MCF 10A (cell line): ENCODE data around the gene IVNS1ABP. TPM values are rescaled to one million over a fixed set of nuclear protein-coding genes. Genes with fewer than 3 reads are reported as not detected.

Experiments used
- BruUV-seq: library from RNA; stranded (reverse); fragments of 400-500 nt; replicated peaks from 2 replicates; lab custom pipeline; 2021; lab: Mats Ljungman, UMichigan
- CTCF ChIA-PET: fragments of 300-600 bp; sonication (Branson Sonifier 250); formaldehyde crosslinking; extraction: SDS; loops from one replicate; lab custom pipeline; 2021; ENCODE audit warnings: antibody characterized with exemption, inconsistent platforms; lab: Yijun Ruan, JAX
- POLR2A ChIA-PET: fragments of 300-600, 350-650 bp; sonication (Branson Sonifier 250); formaldehyde crosslinking; extraction: SDS; loops from one replicate; lab custom pipeline; 2020; ENCODE audit warnings: antibody characterized with exemption, inconsistent platforms; lab: Yijun Ruan, JAX
- DNase-seq: peaks from one replicate; pipeline ENCODE4 v3.0.0-alpha.2; 2018; ENCODE audit not compliant: unreplicated experiment
- H3K27ac Mint-ChIP-seq: one replicate; pipeline ENCODE4 v1.8.0; 2022; ENCODE audit warnings: mild to moderate bottlenecking, low read depth, mixed read lengths; ENCODE audit not compliant: unreplicated experiment
- H3K27me3 Mint-ChIP-seq: one replicate; pipeline ENCODE4 v1.8.0; 2022; ENCODE audit warnings: mixed read lengths; ENCODE audit not compliant: insufficient read depth, unreplicated experiment
- H3K36me3 Mint-ChIP-seq: one replicate; pipeline ENCODE4 v1.8.0; 2022; ENCODE audit warnings: mild to moderate bottlenecking, moderate library complexity, mixed read lengths; ENCODE audit not compliant: insufficient read depth, unreplicated experiment
- H3K4me1 Mint-ChIP-seq: one replicate; pipeline ENCODE4 v1.8.0; 2022; ENCODE audit warnings: mixed read lengths; ENCODE audit not compliant: insufficient read depth, unreplicated experiment
- H3K4me3 Mint-ChIP-seq: one replicate; pipeline ENCODE4 v1.8.0; 2022; ENCODE audit warnings: mild to moderate bottlenecking, moderate library complexity, mixed read lengths; ENCODE audit not compliant: unreplicated experiment
- H3K9me3 Mint-ChIP-seq: one replicate; pipeline ENCODE4 v1.8.0; 2022; ENCODE audit warnings: mixed read lengths; ENCODE audit not compliant: unreplicated experiment
- intact Hi-C: fragments of 100-400 bp; cut with micrococcal nuclease; formaldehyde crosslinking; loops from 2 replicates; pipeline ENCODE4 v1.14.1; 2022
- total RNA-seq: library from RNA; stranded (reverse); gene quantifications from 2 replicates; pipeline ENCODE4 v1.2.3, GENCODE V29; 2022
- TF ChIP-seq, protein P1 (sequence below): fragments of 200-600 bp; IDR thresholded peaks from one replicate; pipeline ENCODE4 v1.8.0; 2022; ENCODE audit warnings: antibody characterized with exemption, mild to moderate bottlenecking; ENCODE audit not compliant: unreplicated experiment

Gene IVNS1ABP
- total RNA-seq, 1 experiment from 2014 or later: 92.0 TPM

DNA sequence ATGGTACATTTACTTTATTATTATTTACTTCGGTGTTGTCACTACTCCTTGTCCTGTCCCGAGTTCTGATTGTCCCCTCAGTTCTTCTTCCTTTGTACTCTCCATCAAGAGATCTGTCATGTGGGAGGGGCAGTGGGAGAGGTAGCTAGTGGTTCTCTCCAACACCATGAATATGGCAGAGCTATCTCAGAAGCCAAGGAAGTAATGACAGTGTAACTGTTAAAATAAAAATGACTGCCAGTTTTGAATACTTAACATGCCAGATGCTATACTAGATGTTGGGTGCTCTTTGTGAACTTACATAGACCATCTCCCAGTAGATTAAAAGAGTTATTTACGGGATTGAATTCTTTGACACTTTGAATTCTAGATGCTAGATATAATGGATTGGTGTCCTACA lies 28.6 kb downstream of the IVNS1ABP start:
- H3K4me3 Mint-ChIP-seq: no peak overlapping the region
- intact Hi-C loops: no loop called here
- CTCF ChIA-PET: no interaction called here

DNA sequence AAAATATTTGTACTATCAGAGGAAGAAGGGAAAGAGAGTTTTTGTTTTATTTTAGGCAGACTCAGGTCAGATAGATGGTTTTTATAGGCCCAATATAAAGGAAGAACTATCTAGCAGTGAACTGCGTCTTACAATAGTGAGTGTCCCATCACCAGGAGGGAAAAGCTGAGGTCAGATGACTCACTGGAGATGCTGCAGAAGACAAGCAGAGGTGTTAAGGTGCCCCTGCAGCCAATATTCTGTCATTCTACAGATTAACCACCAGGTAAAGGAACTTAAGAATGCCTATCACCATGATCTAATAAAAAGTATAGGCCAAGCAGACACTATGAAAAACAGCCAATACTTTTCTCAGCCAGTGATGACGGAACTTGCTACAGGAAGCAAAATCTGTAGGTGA lies 29.6 kb downstream of the IVNS1ABP start:
- Mint-ChIP-seq H3K27me3 (no peaks in the 10 kb centered on the region), H3K27ac (no peak overlapping the region), H3K4me1 (no peaks in the 10 kb centered on the region), H3K4me3 (no peak overlapping the region), H3K36me3 (peaks cover 9% of the 10 kb centered on the region), H3K9me3 (no peaks in the 10 kb centered on the region)
- TF ChIP-seq, protein P1, sequence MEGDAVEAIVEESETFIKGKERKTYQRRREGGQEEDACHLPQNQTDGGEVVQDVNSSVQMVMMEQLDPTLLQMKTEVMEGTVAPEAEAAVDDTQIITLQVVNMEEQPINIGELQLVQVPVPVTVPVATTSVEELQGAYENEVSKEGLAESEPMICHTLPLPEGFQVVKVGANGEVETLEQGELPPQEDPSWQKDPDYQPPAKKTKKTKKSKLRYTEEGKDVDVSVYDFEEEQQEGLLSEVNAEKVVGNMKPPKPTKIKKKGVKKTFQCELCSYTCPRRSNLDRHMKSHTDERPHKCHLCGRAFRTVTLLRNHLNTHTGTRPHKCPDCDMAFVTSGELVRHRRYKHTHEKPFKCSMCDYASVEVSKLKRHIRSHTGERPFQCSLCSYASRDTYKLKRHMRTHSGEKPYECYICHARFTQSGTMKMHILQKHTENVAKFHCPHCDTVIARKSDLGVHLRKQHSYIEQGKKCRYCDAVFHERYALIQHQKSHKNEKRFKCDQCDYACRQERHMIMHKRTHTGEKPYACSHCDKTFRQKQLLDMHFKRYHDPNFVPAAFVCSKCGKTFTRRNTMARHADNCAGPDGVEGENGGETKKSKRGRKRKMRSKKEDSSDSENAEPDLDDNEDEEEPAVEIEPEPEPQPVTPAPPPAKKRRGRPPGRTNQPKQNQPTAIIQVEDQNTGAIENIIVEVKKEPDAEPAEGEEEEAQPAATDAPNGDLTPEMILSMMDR: no peak
- intact Hi-C loops: no loop called here
- no peak for DNase-seq
- ChIA-PET POLR2A (interaction anchor here (0.6 to 1.2 kb wide), 3 partner anchors 9 to 123 kb away, joined by 3 to 4 read pairs (median 4); no protein-coding TSS in a partner anchor), CTCF (interaction anchor here (0.9 to 1.3 kb wide), 3 partner anchors 308 to 394 kb away, joined by 3 to 5 read pairs (median 5); no protein-coding TSS in a partner anchor)
- no TSS peak for BruUV-seq

More for the DNA sequence above, 28.6 kb downstream of the IVNS1ABP start:
- Mint-ChIP-seq H3K27ac (no peak overlapping the region), H3K36me3 (peaks cover 11% of the 10 kb centered on the region), H3K4me1 (no peaks in the 10 kb centered on the region), H3K27me3 (no peaks in the 10 kb centered on the region), H3K9me3 (no peaks in the 10 kb centered on the region)
- DNase-seq: no peak
- TF ChIP-seq, protein P1: no peak
- no TSS peak for BruUV-seq
- POLR2A ChIA-PET: no interaction called here

DNA sequence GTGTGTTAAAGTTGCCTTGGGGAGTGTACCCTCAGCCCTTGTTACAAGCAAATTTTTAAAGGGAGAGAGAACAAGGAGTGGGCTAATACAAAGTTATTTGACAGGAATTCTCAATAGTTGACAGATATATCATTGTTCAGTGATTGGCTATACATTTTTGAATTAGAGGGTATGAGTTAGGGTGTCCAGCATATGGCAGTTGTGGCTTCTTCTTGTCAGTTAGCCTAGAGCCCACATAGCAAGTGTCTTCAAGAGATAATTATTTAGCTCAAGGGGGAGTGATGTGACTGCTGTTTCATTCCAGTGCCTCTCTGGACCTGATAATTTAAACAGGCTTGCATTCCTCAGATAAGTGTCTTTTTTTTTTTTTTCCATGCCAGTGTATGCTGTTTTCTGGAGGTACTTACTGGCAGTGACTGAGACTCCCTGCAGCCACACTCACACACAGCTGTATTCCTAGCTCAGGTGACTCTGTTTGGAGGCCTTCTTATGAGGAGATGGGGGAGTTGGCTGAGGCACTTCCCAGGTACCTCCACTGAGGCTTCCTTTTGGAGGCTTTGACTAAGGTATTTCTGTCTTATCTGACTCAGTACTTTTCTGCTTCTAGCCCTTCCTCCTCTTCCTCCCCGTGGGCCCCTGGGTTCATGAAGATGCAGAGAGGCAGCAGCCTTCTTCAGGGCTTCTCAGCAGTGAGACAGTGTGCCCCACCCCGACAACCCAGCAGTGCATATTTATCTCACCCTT lies 32.3 kb downstream of the IVNS1ABP start:
- no TSS peak for BruUV-seq
- Mint-ChIP-seq H3K27ac (no peak overlapping the region), H3K9me3 (no peaks in the 10 kb centered on the region), H3K4me3 (no peak overlapping the region), H3K36me3 (peaks cover 6% of the 10 kb centered on the region), H3K27me3 (no peaks in the 10 kb centered on the region), H3K4me1 (peaks cover 2% of the 10 kb centered on the region)
- POLR2A ChIA-PET: interaction anchor here (0.6 kb wide), 1 partner anchor 311 kb away, joined by 3 read pairs; no protein-coding TSS in a partner anchor
- CTCF ChIA-PET: interaction anchor here (0.6 to 0.7 kb wide), 3 partner anchors 24 to 153 kb away, joined by 3 to 10 read pairs (median 5); no protein-coding TSS in a partner anchor
- no peak for DNase-seq
- intact Hi-C loops: no loop called here
- TF ChIP-seq, protein P1: no peak

DNA sequence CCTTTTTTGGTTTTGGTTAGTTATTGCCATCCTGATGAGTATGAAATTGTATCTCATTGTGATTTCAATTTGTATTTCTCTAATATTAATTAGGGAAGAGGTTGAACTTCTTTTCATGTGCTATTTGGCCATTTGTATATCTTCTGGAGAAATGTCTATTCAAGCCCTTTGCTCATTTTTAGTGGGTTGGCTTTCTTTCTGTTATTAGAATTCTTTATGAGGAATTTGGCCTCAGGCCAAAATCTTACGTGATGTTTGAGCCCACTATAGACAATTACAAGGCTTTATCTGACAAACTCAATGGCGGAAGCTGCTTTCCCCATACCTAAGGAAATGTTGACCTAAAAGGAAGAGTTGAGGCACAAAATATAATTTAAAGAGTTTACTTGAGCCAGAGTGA lies 32.9 kb downstream of the IVNS1ABP start:
- no peak overlapping the region for H3K4me3 Mint-ChIP-seq
- no peaks in the 10 kb centered on the region for H3K9me3 Mint-ChIP-seq
- TF ChIP-seq, protein P1: no peak
- no TSS peak for BruUV-seq
- ChIA-PET POLR2A (interaction anchor here (0.6 kb wide), 1 partner anchor 312 kb away, joined by 3 read pairs; no protein-coding TSS in a partner anchor), CTCF (interaction anchor here (0.6 to 0.7 kb wide), 4 partner anchors 24 to 289 kb away, joined by 3 to 10 read pairs (median 4); no protein-coding TSS in a partner anchor)
- intact Hi-C loops: no loop called here
- DNase-seq: no peak
- H3K27ac Mint-ChIP-seq: no peak overlapping the region
- H3K36me3 Mint-ChIP-seq: peaks cover 6% of the 10 kb centered on the region
- H3K27me3 Mint-ChIP-seq: no peaks in the 10 kb centered on the region
- peaks cover 7% of the 10 kb centered on the region for H3K4me1 Mint-ChIP-seq
